H1 (cell line): ENCODE data around the gene KIDINS220. TPM values are rescaled to one million over a fixed set of nuclear protein-coding genes. Genes with fewer than 3 reads are reported as not detected.

Experiments
- POU5F1 ChIP-seq: IDR thresholded peaks from 2 replicates; pipeline ENCODE4 v1.6.1; 2011; ENCODE audit warnings: low read depth, mild to moderate bottlenecking, low read length, moderate library complexity
- TAF1 ChIP-seq: IDR thresholded peaks from 2 replicates; pipeline ENCODE4 v1.6.1; 2011; ENCODE audit warnings: mild to moderate bottlenecking, low read depth, low read length
- polyA plus RNA-seq, 7 experiments: library from polyadenylated mRNA; depleted of rRNA in 3 of 7; stranded (reverse) in 5 of 7; unstranded in 2 of 7; fragments of >200 nt in 5 of 7; fragments of 200-250 nt in 2 of 7; gene quantifications; 1 replicate in 5 of 7; 2 replicates in 1 of 7; 4 replicates in 1 of 7; pipeline versions ENCODE4 v1.2.1 to v1.2.3, GENCODE V29; 2011 to 2013; ENCODE audit warnings: missing spikeins in 2 of 7, mixed read lengths in 2 of 7
- total RNA-seq: library from RNA; stranded (reverse); fragmentation: NEBNext Ultra II Directional; extraction: Animal tissue kit (Norgen Biotek cat#: 25700); gene quantifications from 2 replicates; pipeline ENCODE4 v1.2.1, GENCODE V29; 2021

KIDINS220 gene
- total and polyA plus RNA-seq, 2 of the 8 experiments (the other 6 are each of a cell fraction or from before 2014, with no cell fraction given) = 21.2 to 27.1 TPM

GRCh38 chr2:8863331-8863953 is 26.0 kb upstream of the KIDINS220 start (continued):
- TF ChIP-seq TAF1 (no peak), POU5F1 (no peak)
